ENCODE results near the gene BCORL1.

The BCORL1 gene

GRCh38 chrX:130071611-130072344 lies 89.3 kb downstream of the BCORL1 start:
- no peak for DNase-seq

GRCh38 chrX:130072345-130072740 lies 89.9 kb downstream of the BCORL1 start:
- no peak for DNase-seq

GRCh38 chrX:130075777-130076176 lies 93.3 kb downstream of the BCORL1 start:
- no peak for DNase-seq

- DNase-seq, result peak; percentile 31
Measured at GRCh38 chrX:130079824-130080406, 97.5 kb downstream of the BCORL1 start.

GRCh38 chrX:130080791-130081367 lies 98.4 kb downstream of the BCORL1 start:
- no peak for DNase-seq

GRCh38 chrX:130081421-130082045 lies 99.1 kb downstream of the BCORL1 start:
- no peak for DNase-seq

- DNase-seq, result no peak
Measured at GRCh38 chrX:130082244-130083106, 100.0 kb downstream of the BCORL1 start.

GRCh38 chrX:130083107-130083490 lies 100.7 kb downstream of the BCORL1 start:
- DNase-seq, result no peak

GRCh38 chrX:130083656-130084382 lies 101.4 kb downstream of the BCORL1 start:
- no peak for DNase-seq

GRCh38 chrX:130084631-130085237 lies 102.3 kb downstream of the BCORL1 start:
- DNase-seq, result no peak

- DNase-seq, result no peak
Measured at GRCh38 chrX:130085551-130086446, 103.4 kb downstream of the BCORL1 start.

- no peak for DNase-seq
Measured at GRCh38 chrX:130086447-130087206, 104.2 kb downstream of the BCORL1 start.

GRCh38 chrX:130090364-130090763 lies 107.9 kb downstream of the BCORL1 start:
- no peak for DNase-seq

GRCh38 chrX:130091980-130092522 lies 109.6 kb downstream of the BCORL1 start:
- DNase-seq, result no peak

GRCh38 chrX:130093271-130093670 lies 110.8 kb downstream of the BCORL1 start:
- DNase-seq, result no peak

GRCh38 chrX:130094696-130095095 lies 112.3 kb downstream of the BCORL1 start:
- DNase-seq, result no peak

GRCh38 chrX:130095249-130096030 lies 113.0 kb downstream of the BCORL1 start:
- DNase-seq, result no peak

- no peak for DNase-seq
Measured at GRCh38 chrX:130097507-130098209, 115.2 kb downstream of the BCORL1 start.
